Astrocyte of the spinal cord (primary cell): Measurements from ENCODE around the gene MBTD1.

ENCODE experiments used
- DNase-seq: peaks from one replicate; pipeline ENCODE4 v3.0.0; 2011; ENCODE audit warnings: low read depth, low spot score
- H3K4me3 ChIP-seq: 2 replicates; pipeline ENCODE4 v1.5.1; 2011; ENCODE audit warnings: low read depth, mild to moderate bottlenecking, low read length, moderate library complexity
- CTCF ChIP-seq: IDR thresholded peaks from 2 replicates; pipeline ENCODE4 v1.5.1; 2012; ENCODE audit warnings: low read depth, mild to moderate bottlenecking, low read length, inconsistent platforms
- in situ Hi-C: cut with HindIII; loops from 2 replicates; pipeline ENCODE4 v1.10.0; 2017; ENCODE audit warnings: low sequenced_read_pairs

MBTD1 gene

GRCh38 chr17:51153210-51154072, 106.4 kb downstream of the MBTD1 start, which contains the start of gene NME1:
Gene NME1, plus strand, starts transcription at chr17:51153559. Its CDS starts 2,096 bp downstream, at chr17:51155655.
- in situ Hi-C loops: no loop called here
- peak; percentile 99 for DNase-seq
- TF ChIP-seq CTCF: peak; percentile 88

GRCh38 chr17:51152766-51153209, 107.1 kb downstream of the MBTD1 start:
- TF ChIP-seq CTCF: no peak
- H3K4me3 ChIP-seq: peak overlapping the region; percentile 38
- in situ Hi-C loops: no loop called here
- DNase-seq: no peak

More at GRCh38 chr17:51153210-51154072, 106.4 kb downstream of the MBTD1 start, which contains the start of gene NME1:
- H3K4me3 ChIP-seq: peak within 1 kb of the TSS; percentile 73

GRCh38 chr17:51150932-51151331, 108.9 kb downstream of the MBTD1 start:
- no peak for TF ChIP-seq CTCF
- no peak for DNase-seq
- H3K4me3 ChIP-seq: no peak overlapping the region
- in situ Hi-C loops: no loop called here

GRCh38 chr17:51149163-51149562, 110.7 kb downstream of the MBTD1 start:
- in situ Hi-C loops: no loop called here
- TF ChIP-seq CTCF: no peak
- DNase-seq: no peak
- no peak overlapping the region for H3K4me3 ChIP-seq

GRCh38 chr17:51147650-51148049, 112.2 kb downstream of the MBTD1 start:
- no peak overlapping the region for H3K4me3 ChIP-seq
- TF ChIP-seq CTCF: no peak
- DNase-seq: no peak
- in situ Hi-C loops: no loop called here

GRCh38 chr17:51144266-51145022, 115.4 kb downstream of the MBTD1 start:
- in situ Hi-C loops: no loop called here
- DNase-seq: no peak
- no peak overlapping the region for H3K4me3 ChIP-seq
- TF ChIP-seq CTCF: no peak
